Measurements from ENCODE around the gene ELL.

Gene ELL

DNA sequence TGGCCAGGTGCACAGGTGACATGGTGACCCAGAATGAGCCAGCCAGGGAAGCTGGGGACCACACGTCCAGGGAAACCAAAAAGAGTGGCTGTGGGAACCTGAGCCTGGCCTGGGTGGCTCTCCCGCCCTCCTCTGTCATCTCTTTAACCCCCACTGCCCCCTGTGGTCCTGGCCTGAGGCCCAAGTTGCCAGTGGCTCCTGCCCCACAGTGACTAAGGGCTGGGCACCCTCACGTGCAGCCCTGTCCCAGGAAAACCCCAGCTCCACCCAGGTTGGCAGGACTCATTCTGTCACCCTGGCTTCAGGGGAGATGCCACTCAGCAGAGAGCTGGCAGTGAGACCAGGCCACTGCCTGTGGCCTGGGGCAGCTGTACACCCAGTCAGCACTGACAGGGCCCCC is 53.4 kb downstream of the ELL start:
- H3K4me3 ChIP-seq (ENCODE audit: insufficient read depth, low read length, poor library complexity, severe bottlenecking): no peak overlapping the region
- H3F3A ChIP-seq (ENCODE audit: insufficient read depth): no peaks in the 10 kb centered on the region
- no peaks in the 10 kb centered on the region for H4K20me1 ChIP-seq (ENCODE audit: low read depth, low read length)
- TF ChIP-seq, protein P1, sequence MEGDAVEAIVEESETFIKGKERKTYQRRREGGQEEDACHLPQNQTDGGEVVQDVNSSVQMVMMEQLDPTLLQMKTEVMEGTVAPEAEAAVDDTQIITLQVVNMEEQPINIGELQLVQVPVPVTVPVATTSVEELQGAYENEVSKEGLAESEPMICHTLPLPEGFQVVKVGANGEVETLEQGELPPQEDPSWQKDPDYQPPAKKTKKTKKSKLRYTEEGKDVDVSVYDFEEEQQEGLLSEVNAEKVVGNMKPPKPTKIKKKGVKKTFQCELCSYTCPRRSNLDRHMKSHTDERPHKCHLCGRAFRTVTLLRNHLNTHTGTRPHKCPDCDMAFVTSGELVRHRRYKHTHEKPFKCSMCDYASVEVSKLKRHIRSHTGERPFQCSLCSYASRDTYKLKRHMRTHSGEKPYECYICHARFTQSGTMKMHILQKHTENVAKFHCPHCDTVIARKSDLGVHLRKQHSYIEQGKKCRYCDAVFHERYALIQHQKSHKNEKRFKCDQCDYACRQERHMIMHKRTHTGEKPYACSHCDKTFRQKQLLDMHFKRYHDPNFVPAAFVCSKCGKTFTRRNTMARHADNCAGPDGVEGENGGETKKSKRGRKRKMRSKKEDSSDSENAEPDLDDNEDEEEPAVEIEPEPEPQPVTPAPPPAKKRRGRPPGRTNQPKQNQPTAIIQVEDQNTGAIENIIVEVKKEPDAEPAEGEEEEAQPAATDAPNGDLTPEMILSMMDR (IDR thresholded peaks at IDR 0.05; ENCODE audit: insufficient read depth, low read length, poor library complexity, severe bottlenecking): no peak
- no peak for TF ChIP-seq EZH2phosphoT487 (conservative IDR thresholded peaks at IDR 0.05; ENCODE audit: low read length)
- H2AFZ ChIP-seq (ENCODE audit: low read depth, low read length, severe bottlenecking): no peak overlapping the region
- no peak overlapping the region for H3K9ac ChIP-seq (ENCODE audit: low read length)
- no peaks in the 10 kb centered on the region for H3K9me2 ChIP-seq (replicated peaks; ENCODE audit: insufficient read depth, low read length)
- H3K27ac ChIP-seq (ENCODE audit: low read depth, low read length): no peak overlapping the region
- peaks cover under 1% of the 10 kb centered on the region; the same call in 1 of the 2 replicates for H3K79me2 ChIP-seq (ENCODE audit: insufficient read depth, low read length)
- H3K36me3 ChIP-seq (ENCODE audit: low read length): no peaks in the 10 kb centered on the region
- no peak overlapping the region for H3K4me2 ChIP-seq (ENCODE audit: low read depth, low read length, poor library complexity, severe bottlenecking)
- H3K27me3 ChIP-seq (ENCODE audit: low read length): no peaks in the 10 kb centered on the region
- no peaks in the 10 kb centered on the region for H3K9me3 ChIP-seq (ENCODE audit: insufficient read depth, low read length)

GRCh38 chr19:18467978-18468377 is 53.9 kb downstream of the ELL start:
- H3K79me2 ChIP-seq (ENCODE audit: insufficient read depth, low read length): no peaks in the 10 kb centered on the region; the same call in 1 of the 2 replicates
- no peak overlapping the region for H3K4me2 ChIP-seq (ENCODE audit: low read depth, low read length, poor library complexity, severe bottlenecking)
- no peaks in the 10 kb centered on the region for H3F3A ChIP-seq (ENCODE audit: insufficient read depth)
- no peaks in the 10 kb centered on the region for H3K9me3 ChIP-seq (ENCODE audit: insufficient read depth, low read length)
- H3K9me2 ChIP-seq (replicated peaks; ENCODE audit: insufficient read depth, low read length): no peaks in the 10 kb centered on the region
- H3K27ac ChIP-seq (ENCODE audit: low read depth, low read length): no peak overlapping the region
- no peak for TF ChIP-seq EZH2phosphoT487 (conservative IDR thresholded peaks at IDR 0.05; ENCODE audit: low read length)
- TF ChIP-seq, protein P1 (IDR thresholded peaks at IDR 0.05; ENCODE audit: insufficient read depth, low read length, poor library complexity, severe bottlenecking): no peak
- no peaks in the 10 kb centered on the region for H4K20me1 ChIP-seq (ENCODE audit: low read depth, low read length)
- no peak overlapping the region for H2AFZ ChIP-seq (ENCODE audit: low read depth, low read length, severe bottlenecking)
- H3K27me3 ChIP-seq (ENCODE audit: low read length): no peaks in the 10 kb centered on the region
- no peak overlapping the region for H3K9ac ChIP-seq (ENCODE audit: low read length)
- H3K36me3 ChIP-seq (ENCODE audit: low read length): no peaks in the 10 kb centered on the region
- H3K4me3 ChIP-seq (ENCODE audit: insufficient read depth, low read length, poor library complexity, severe bottlenecking): no peak overlapping the region

DNA sequence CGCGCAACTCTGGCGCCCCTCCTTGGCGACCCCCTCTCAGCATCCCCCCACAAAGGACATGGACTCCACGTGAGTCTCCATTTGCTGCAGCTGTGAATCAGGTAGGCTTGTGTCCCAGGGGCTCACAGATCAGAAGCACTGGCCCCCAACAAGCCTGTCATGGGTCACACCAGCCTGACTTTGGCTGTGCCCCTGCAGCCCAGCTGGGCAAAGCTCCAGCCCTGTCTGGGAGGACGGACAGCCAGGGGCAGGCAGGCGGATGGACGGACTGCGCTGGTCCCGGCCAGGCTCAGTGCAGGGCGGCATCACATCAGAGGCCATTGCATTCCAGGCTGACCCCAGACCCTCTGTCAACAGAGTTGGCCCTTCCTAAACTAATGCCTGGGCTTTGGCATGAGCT is 55.5 kb downstream of the ELL start:
- Histone ChIP-seq H3K4me2 (ENCODE audit: low read depth, low read length, poor library complexity, severe bottlenecking) (no peak overlapping the region), H3F3A (ENCODE audit: insufficient read depth) (no peaks in the 10 kb centered on the region), H2AFZ (ENCODE audit: low read depth, low read length, severe bottlenecking) (no peak overlapping the region), H4K20me1 (ENCODE audit: low read depth, low read length) (no peaks in the 10 kb centered on the region), H3K27me3 (ENCODE audit: low read length) (no peaks in the 10 kb centered on the region), H3K36me3 (ENCODE audit: low read length) (no peaks in the 10 kb centered on the region), H3K27ac (ENCODE audit: low read depth, low read length) (no peak overlapping the region), H3K9me3 (ENCODE audit: insufficient read depth, low read length) (no peaks in the 10 kb centered on the region), H3K9me2 (replicated peaks; ENCODE audit: insufficient read depth, low read length) (no peaks in the 10 kb centered on the region), H3K9ac (ENCODE audit: low read length) (no peak overlapping the region), H3K79me2 (ENCODE audit: insufficient read depth, low read length) (no peaks in the 10 kb centered on the region; the same call in 1 of the 2 replicates), H3K4me3 (ENCODE audit: insufficient read depth, low read length, poor library complexity, severe bottlenecking) (no peak overlapping the region)
- TF ChIP-seq, protein P1 (IDR thresholded peaks at IDR 0.05; ENCODE audit: insufficient read depth, low read length, poor library complexity, severe bottlenecking): no peak
- TF ChIP-seq EZH2phosphoT487 (conservative IDR thresholded peaks at IDR 0.05; ENCODE audit: low read length): no peak
